ENCODE results near the gene GHR.
A peak's percentile ranks its signal among the peaks of the same experiment; 100 is the strongest.

DNA sequence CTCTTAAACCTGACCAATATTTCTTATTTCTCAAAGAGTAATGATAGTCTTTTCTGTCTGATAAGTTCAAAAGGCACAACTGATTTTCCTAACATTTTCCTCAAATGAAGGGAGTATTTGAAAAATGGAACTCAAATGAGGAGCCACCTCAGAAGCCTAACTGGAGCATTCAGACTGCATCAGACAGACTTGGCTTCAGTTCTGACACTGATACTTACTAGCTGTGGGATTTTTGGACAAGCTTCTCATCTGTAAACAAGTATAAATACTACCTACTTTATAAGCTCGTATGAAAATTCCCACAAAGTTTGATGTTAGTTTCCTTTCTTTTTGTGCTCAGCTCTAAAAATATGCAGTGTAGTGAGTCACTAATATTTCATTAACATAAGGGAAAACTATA lies 225.7 kb downstream of the GHR start:
- TF ChIP-seq, protein P1, sequence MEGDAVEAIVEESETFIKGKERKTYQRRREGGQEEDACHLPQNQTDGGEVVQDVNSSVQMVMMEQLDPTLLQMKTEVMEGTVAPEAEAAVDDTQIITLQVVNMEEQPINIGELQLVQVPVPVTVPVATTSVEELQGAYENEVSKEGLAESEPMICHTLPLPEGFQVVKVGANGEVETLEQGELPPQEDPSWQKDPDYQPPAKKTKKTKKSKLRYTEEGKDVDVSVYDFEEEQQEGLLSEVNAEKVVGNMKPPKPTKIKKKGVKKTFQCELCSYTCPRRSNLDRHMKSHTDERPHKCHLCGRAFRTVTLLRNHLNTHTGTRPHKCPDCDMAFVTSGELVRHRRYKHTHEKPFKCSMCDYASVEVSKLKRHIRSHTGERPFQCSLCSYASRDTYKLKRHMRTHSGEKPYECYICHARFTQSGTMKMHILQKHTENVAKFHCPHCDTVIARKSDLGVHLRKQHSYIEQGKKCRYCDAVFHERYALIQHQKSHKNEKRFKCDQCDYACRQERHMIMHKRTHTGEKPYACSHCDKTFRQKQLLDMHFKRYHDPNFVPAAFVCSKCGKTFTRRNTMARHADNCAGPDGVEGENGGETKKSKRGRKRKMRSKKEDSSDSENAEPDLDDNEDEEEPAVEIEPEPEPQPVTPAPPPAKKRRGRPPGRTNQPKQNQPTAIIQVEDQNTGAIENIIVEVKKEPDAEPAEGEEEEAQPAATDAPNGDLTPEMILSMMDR (IDR thresholded peaks at IDR 0.05): no peak
- no peak for TF ChIP-seq POLR2A (IDR thresholded peaks at IDR 0.05)
- peak in 2 of 4 donors; percentile 53 to 68 for TF ChIP-seq POLR2AphosphoS5 (IDR thresholded peaks at IDR 0.05)
